Right cardiac atrium (tissue), 5 donors: ENCODE results near the gene CREG2. TPM values are rescaled to one million over a fixed set of nuclear protein-coding genes. Genes with fewer than 3 reads are reported as not detected.
"Not testable (repeated sequence)": the region's sequence is repeated elsewhere in the genome, so short reads cannot be mapped to it uniquely, and the experiment has no call there.

Source experiments
- ATAC-seq, 2 donors: fragments of 200-7000 bp; cut with Tn5 transposase; one replicate each; pipeline versions ENCODE4 v1.8.0 to v1.9.1; 2020; ENCODE audit warnings: moderate library complexity in 2 of 2, mild to moderate bottlenecking in 1 of 2
- DNase-seq, 3 donors: peaks; one replicate each; pipeline ENCODE4 v3.0.0-alpha.2; 2020
- H3K27ac ChIP-seq: one replicate; pipeline ENCODE4 v1.5.1; 2013; ENCODE audit warnings: mild to moderate bottlenecking, low read length, control low read depth, moderate library complexity
- H3K27me3 ChIP-seq: one replicate; pipeline ENCODE4 v1.6.1; 2013; ENCODE audit not compliant: control insufficient read depth, insufficient read depth
- H3K4me1 ChIP-seq: one replicate; pipeline ENCODE4 v1.6.1; 2013; ENCODE audit warnings: low read length; ENCODE audit not compliant: control insufficient read depth, insufficient read depth
- H3K4me3 ChIP-seq: one replicate; pipeline ENCODE4 v1.5.1; 2013; ENCODE audit warnings: low read length, control low read depth
- H3K9me3 ChIP-seq: one replicate; pipeline ENCODE4 v1.6.1; 2013; ENCODE audit warnings: low read length; ENCODE audit not compliant: control insufficient read depth
- WGBS: extraction: QIAGEN DNeasy Blood & Tissue Kit; methylation state at CpG from one replicate; pipeline ENCODE4 v1.1.7; 2013; 5-methylcytosine and 5-hydroxymethylcytosine counted together
- intact Hi-C, 4 donors: fragments of 100-400 bp; cut with DNase I; formaldehyde crosslinking; loops; one replicate each; pipeline versions ENCODE4 v1.11.0 to v1.14.0; 2022 to 2023
- polyA plus RNA-seq: library from polyadenylated mRNA; stranded (reverse); fragments of 200-250 nt; gene quantifications from one replicate; pipeline ENCODE4 v1.2.3, GENCODE V29; 2013
- total RNA-seq, 4 donors: library from RNA; stranded (reverse); fragmentation: NEBNext Ultra II Directional; extraction: Animal tissue kit (Norgen Biotek cat#: 25700); gene quantifications; one replicate each; pipeline ENCODE4 v1.2.1, GENCODE V29; 2021
- donor health status: healthy with polysubstance abuse.
- donor health status: DM: no; HTN: yes; CAD: no.
- donor health status: DM: no; HTN: no; CAD: no.
- donor health status: DM: no; HTN: yes; CAD: no; lungs with severe emphysema.
- donor health status: DM: yes; HTN: yes; CAD: no.

The CREG2 gene
- total and polyA plus RNA-seq, 5 donors = 0.14 to 1.0 (median 0.19) TPM

DNA sequence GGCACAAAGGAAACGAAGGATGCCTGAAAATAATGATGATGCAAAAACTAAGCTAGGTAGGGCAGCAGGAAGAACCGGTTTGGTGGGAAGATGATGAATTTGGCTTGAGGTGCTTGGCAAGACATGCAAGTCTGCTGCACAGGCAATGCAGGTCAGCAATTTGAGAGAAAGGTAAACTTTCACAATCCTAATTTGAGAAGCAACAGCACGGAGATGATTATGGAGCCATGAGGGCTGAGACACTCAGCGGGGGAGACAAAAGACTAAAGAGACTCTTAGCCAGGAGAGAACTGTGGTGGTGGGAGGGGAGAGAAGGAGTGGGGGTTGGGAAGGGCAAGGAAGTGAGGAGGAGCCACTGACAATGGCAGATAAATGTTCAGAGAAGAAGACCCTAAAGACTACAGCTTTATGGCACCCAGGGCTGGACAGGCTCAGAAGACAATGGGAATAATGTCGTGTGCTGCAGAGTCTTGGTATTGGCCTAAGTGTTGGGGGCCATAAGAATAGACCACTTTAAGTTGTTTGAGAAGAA, 59.4 kb downstream of the CREG2 start:
- intact Hi-C loops = no loop called here
- no peak overlapping the region for H3K4me3 ChIP-seq

DNA sequence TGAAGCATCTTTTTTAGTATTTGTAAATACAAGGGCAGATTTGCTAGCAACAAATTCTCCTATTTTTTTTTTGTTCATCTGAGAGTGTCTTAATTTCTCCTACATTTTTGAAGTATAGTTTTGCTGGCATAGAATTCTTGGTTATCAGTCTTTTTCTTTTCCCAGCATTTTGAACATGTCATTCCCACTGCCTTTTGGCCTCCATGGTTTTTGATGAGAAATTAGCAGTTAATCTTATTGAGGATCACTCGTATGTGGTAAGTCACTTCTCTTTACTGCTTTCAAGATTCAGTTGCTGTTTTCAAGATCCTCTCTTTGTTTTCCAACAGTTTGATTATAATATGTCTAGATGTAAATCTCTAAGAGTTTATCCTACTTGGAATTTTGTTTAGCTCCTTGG, 61.9 kb downstream of the CREG2 start:
- Histone ChIP-seq H3K27ac (no peak overlapping the region), H3K4me1 (peaks cover 2% of the 10 kb centered on the region), H3K27me3 (no peaks in the 10 kb centered on the region), H3K9me3 (no peaks in the 10 kb centered on the region), H3K4me3 (no peak overlapping the region)
- intact Hi-C loops = no loop called here
- DNase-seq (no peak), ATAC-seq (no peak)
- 88% methylated on average over 1 of the region's 1 CpG for WGBS

More for the DNA sequence above, 59.4 kb downstream of the CREG2 start:
- no peak for DNase-seq
- WGBS = 65% methylated on average over 5 of the region's 5 CpGs
- no peaks in the 10 kb centered on the region for H3K9me3 ChIP-seq
- no peaks in the 10 kb centered on the region for H3K27me3 ChIP-seq
- peak overlapping the region; percentile 17 for H3K27ac ChIP-seq
- no peak for ATAC-seq
- H3K4me1 ChIP-seq = peaks cover 2% of the 10 kb centered on the region

DNA sequence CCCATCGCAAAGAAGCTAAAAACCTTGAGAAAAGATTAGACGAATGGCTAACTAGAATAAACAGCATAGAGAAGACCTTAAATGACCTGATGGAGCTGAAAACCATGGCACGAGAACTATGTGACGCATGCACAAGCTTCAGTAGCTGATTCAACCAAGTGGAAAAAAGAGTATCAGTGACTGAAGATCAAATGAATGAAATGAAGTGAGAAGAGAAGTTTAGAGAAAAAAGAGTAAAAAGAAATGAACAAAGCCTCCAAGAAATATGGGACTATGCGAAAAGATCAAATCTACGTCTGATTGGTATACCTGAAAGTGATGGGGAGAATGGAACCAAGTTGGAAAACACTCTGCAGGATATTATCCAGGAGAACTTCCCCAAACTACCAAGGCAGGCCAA, 70.7 kb downstream of the CREG2 start:
- H3K4me3 ChIP-seq, H3K9me3 ChIP-seq, H3K27me3 ChIP-seq, ATAC-seq, H3K4me1 ChIP-seq, DNase-seq, H3K27ac ChIP-seq, intact Hi-C loops: not testable (repeated sequence)
- 87% methylated on average over 6 of the region's 6 CpGs for WGBS

DNA sequence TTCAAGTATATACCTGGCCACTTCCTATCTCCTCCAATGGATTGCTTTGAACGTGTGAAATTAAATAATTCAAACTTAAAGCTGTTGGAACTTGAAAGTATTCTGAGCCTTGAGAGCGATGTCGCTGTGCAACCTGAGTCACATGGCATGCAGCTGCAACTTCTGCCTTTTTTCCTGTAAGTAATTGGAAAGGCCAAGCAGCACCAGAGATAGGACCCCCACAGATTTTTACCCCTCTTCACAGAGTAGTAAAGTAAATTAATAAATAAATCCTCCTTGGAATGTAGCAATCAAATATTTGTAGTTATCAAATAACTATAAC, 75.6 kb downstream of the CREG2 start:
- Histone ChIP-seq H3K27me3 (no peaks in the 10 kb centered on the region), H3K4me1 (no peaks in the 10 kb centered on the region), H3K9me3 (no peaks in the 10 kb centered on the region), H3K4me3 (no peak overlapping the region), H3K27ac (no peak overlapping the region)
- DNase-seq (no peak), ATAC-seq (no peak)
- WGBS = 70% methylated on average over 3 of the region's 3 CpGs
- intact Hi-C loops = no loop called here

DNA sequence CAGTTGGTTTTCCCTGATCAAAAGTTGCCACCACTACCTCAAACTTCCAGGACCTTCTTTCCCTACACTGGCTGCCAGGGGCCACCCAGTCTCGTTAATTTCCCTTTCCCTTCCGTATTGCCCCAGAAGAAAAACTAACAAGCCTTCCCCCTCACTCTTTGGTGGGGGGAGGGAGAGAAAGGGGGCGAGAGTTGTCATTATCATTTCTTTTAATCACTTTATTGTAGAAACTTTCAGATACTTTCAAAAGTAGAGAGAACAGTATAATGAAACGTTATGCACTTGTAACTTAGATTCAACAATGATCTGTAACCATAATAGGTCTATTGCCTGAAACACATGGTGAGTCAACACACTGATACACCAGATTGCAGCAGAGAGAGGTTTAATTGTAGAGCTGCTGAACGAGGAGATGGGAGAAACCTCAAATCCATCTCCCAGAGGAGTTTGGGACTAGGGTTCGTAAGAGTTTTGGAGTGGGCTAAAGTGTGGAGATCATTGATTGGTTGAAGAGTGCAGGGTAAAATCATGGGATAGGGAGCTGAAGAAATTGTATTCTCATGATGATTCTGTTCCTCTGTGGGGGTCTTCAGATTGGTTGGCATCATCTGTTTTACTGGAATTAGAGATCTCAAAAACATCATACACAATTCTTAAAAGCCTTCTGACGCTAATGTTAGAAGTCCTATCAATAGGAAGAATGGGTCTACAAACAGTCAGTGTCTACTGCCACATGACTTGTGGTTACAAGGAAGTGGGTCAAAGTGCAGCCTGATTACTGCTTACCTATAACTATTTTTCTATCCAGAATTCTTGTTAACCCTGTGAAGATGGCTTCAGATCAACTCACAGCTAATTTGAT, 76.2 kb downstream of the CREG2 start:
- ATAC-seq (no peak), DNase-seq (no peak)
- H3K4me3 ChIP-seq = no peak overlapping the region
- intact Hi-C loops = no loop called here
- WGBS = 79% methylated on average over 7 of the region's 7 CpGs
- no peak overlapping the region for H3K27ac ChIP-seq
- H3K9me3 ChIP-seq = no peaks in the 10 kb centered on the region
- no peaks in the 10 kb centered on the region for H3K27me3 ChIP-seq
- peaks cover 3% of the 10 kb centered on the region for H3K4me1 ChIP-seq

DNA sequence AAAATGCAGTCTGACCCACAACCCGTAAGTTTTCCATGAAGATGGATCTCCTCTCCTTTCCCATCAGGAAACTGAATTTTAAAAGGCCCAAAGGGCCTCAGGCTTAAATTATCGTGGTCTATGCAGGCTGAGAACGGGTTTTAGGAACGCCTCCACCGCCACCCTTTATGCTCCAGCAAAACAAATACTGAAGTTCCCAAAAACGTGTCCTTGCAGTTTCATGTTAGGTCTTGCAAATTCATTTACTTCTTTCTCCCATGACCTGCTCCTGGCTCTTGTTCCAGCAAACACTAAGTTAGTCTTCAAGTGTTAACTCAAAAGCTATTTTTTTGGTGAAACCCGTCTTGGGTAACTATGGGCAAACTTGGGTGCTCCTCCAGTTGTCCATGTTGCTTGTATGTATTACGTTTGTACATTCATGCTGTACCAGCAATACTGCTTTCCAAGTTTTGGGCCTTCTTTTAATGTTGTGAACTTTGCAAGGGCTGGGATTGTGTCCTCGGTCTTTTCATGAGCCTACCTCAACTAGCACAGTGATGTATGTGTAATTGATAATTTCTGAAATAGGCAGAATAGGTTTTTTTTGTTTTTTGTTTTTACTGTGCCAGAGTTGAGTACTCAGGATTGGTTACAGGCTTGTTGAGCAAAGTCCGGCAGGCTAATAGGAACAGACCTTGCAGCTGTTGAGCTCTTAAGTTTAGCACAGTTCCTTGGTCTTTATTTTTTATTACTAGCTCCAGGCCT, 77.0 kb downstream of the CREG2 start:
- Histone ChIP-seq H3K4me1 (peaks cover 7% of the 10 kb centered on the region), H3K4me3 (no peak overlapping the region), H3K27ac (no peak overlapping the region), H3K27me3 (no peaks in the 10 kb centered on the region), H3K9me3 (no peaks in the 10 kb centered on the region)
- DNase-seq (no peak), ATAC-seq (no peak)
- WGBS = 79% methylated on average over 10 of the region's 10 CpGs
- intact Hi-C loops = no loop called here

DNA sequence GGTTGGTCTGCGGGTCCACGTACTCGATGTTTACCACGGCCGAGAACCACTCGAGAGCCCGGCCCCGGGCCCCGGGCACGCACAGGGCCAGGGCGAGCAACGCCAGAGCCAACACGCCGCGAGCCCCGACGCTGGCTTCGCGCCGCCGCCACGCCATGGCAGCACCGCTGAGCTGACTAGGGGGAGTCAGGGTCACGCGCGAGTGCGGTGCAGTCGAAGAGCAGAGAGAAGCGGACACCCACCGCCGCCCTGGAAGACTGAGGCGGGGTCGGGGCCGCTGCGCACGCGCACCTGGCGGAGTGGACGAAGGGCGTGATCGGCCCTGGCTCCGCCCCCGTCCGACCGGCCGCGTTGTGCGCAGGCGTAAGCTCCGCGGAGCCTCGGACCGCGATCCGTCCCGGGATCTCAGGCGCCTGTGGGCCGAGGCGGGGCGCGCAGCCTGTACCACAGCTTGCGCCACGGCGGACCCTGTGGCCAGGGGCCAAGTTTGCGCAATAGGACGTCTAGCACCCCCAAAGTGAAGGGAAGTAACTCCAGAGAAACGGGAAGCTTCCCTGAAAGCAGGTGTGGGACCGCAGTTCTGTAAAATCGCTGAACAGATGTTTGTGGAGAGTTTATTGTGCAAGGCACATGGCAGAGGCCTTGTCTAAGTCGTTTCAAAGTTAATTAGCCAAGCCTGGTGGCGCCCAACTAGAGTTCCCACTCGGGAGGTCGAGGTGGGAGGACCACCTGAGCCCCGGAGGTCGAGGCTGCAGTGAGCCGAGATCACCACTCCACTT, 78.7 kb downstream of the CREG2 start, which contains the start of gene RNF149:
RNF149 (minus strand) TSS at position 270 of the 779 bp plus-strand sequence; CDS start at position 157, 113 bp downstream.
- WGBS = 4% methylated on average over 76 of the region's 76 CpGs
- peak within 1 kb of the TSS; percentile 71 for H3K27ac ChIP-seq
- peaks cover 13% of the 10 kb centered on the region for H3K4me1 ChIP-seq
- DNase-seq (peak; percentile 95 to 98 (median 98)), ATAC-seq (peak; percentile 96 to 97)
- peak within 1 kb of the TSS; percentile 70 for H3K4me3 ChIP-seq
- no peaks in the 10 kb centered on the region for H3K9me3 ChIP-seq
- H3K27me3 ChIP-seq = no peaks in the 10 kb centered on the region
- intact Hi-C loops = no loop called here

DNA sequence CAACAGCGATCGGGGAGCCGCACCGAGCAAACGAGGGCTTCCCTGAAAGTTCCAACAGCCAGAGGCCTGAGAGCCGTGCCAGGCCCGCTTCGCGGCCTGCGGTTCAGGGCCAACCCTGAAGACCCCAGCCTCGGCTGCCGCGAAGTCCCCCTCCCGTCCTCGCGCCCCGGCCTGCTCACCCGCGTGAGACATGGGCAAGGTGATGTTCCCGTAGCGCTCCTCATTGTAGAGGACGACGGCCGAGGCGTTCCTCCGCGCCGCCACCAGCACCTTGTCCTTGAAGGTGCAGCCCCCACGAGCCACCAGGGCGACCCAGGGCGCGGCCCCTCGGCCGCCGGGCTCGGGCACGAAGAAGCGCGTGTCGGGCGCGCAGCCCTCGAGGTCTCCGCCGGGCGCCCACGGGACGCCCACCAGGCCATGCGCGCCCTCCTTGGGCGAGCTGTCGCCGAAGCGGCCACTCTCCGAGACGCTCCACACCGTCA, 79.3 kb downstream of the CREG2 start:
- DNase-seq (peak in 2 of 3 donors; percentile 38 to 72), ATAC-seq (peak in 1 of 2 donors; percentile 8)
- peak overlapping the region; percentile 70 for H3K4me3 ChIP-seq
- H3K9me3 ChIP-seq = no peaks in the 10 kb centered on the region
- intact Hi-C loops = no loop called here
- 1% methylated on average over 57 of the region's 57 CpGs for WGBS
- peaks cover 13% of the 10 kb centered on the region for H3K4me1 ChIP-seq
- peak overlapping the region; percentile 71 for H3K27ac ChIP-seq
- H3K27me3 ChIP-seq = no peaks in the 10 kb centered on the region

DNA sequence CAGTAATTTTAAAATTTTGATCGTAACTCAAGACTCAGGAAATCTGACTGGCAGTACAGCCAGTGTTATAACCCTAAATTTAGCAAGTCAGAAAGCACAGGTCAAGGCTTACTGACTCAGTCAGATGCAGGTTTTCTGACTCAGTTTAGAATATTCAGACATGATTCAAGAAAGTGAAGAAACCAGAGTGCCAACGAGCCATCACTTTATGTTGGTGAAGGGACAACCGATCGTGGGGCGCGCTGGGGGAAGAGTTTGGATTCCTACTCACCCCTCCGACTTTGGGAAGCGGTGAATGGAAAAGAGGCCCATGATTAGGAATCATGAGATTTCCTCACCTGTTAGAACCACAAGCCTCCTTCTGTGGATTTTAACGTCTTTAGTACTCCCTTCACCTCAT, 79.8 kb downstream of the CREG2 start:
- H3K4me3 ChIP-seq = peak overlapping the region; percentile 70
- DNase-seq = no peak
- no peaks in the 10 kb centered on the region for H3K9me3 ChIP-seq
- H3K4me1 ChIP-seq = peaks cover 15% of the 10 kb centered on the region
- no peaks in the 10 kb centered on the region for H3K27me3 ChIP-seq
- peak overlapping the region; percentile 71 for H3K27ac ChIP-seq
- 49% methylated on average over 9 of the region's 9 CpGs for WGBS
- intact Hi-C loops = no loop called here
- no peak for ATAC-seq

DNA sequence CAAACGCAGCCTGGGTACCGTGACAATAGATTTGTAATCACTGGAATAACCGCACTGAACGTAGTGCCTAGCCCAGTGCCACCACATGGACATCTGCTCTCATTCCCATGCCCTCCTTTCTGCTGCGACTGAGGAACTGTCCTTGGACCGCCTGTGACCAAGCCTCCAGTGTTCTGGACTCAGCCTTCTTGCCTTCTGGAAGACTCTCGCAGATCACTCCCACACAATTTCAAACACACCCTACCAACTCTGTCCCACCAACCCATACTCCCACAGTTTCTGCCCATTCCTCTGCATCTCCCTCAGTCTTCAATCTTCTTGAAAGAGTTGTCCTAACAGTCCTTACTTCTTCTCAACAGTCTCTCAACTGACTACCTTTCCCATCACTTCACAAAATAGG, 80.9 kb downstream of the CREG2 start:
- ATAC-seq (no peak), DNase-seq (no peak)
- peak overlapping the region; percentile 14 for H3K27ac ChIP-seq
- no peaks in the 10 kb centered on the region for H3K27me3 ChIP-seq
- H3K4me1 ChIP-seq = peaks cover 16% of the 10 kb centered on the region
- no peaks in the 10 kb centered on the region for H3K9me3 ChIP-seq
- H3K4me3 ChIP-seq = peak overlapping the region; percentile 70
- intact Hi-C loops = no loop called here
- WGBS = 36% methylated on average over 7 of the region's 7 CpGs
